Measurements from ENCODE around the gene NMT1.

NMT1 gene

GRCh38 chr17:45150911-45151809, 90.0 kb downstream of the NMT1 start:
- DNase-seq (ENCODE audit: low read depth): no peak

GRCh38 chr17:45155029-45155428, 93.9 kb downstream of the NMT1 start:
- no peak for DNase-seq (ENCODE audit: low read depth)

GRCh38 chr17:45155483-45155882, 94.4 kb downstream of the NMT1 start:
- no peak for DNase-seq (ENCODE audit: low read depth)

- no peak for DNase-seq (ENCODE audit: low read depth)
These were observed 95.1 kb downstream of the NMT1 start for GRCh38 chr17:45156242-45156641.
